Forelimb muscle (tissue), 1 donor: Measurements from ENCODE around the gene SOX10. TPM values are rescaled to one million over a fixed set of nuclear protein-coding genes. Genes with fewer than 3 reads are reported as not detected.

Experiments used
- DNase-seq: peaks from one replicate; pipeline ENCODE4 v3.0.0-alpha.2; 2013; ENCODE audit warnings: low read depth
- polyA plus RNA-seq: library from polyadenylated mRNA; unstranded; fragments of 120-200 nt; gene quantifications from one replicate; pipeline ENCODE4 v1.2.1, GENCODE V29; 2013; ENCODE audit not compliant: insufficient read length

Gene SOX10
- polyA plus RNA-seq, 1 donor: 4.9 TPM

DNA sequence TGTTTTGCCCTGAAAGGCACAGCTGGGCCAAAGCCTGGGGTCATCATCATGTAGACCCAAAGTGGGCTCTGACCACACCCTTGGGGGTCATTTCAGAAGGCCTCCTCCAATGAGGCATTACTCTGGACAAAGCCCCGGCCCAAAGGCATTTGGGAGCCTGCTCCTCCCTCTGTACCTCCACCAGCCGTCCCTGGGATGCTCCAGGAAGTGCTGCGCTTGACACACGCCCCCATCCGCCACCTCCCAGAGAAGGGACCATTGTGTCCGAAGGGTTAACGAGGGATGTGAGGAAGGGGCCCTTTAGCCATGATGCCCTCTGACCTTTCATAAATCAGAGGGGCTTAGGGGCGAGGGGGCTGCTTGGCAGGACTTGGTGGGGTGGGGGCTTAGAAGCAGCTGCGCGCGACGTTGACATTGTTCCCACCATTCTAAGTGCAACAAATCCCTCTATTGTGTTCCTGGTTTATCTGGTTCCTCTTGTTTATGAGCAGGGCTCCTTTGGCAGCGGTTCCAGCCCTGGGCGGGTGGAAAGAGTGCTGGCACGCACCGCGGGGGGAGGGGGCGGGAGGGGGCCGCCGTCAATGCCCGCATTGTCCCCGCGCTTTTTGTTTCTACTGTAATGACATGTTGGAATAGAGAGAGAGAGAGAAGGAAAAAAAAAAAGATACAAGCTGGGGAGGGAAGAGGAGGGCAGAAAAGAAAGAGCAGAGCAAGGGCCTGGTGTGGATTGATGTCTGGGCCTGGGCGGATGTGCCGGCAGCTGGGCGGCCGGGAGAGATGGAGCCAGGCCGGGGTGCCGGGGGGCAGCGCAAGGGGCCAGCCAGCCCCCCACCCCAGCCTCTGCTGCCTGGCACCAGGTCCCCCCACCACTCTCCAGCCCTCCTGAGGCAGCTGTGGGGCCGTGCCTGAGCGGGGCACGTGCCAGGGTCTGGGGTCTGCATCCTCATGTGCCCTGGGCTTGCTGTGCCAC lies 32.1 kb upstream of the SOX10 start:
- no peak for DNase-seq

- DNase-seq: no peak
Observed at GRCh38 chr22:38014083-38014482, 29.7 kb upstream of the SOX10 start.

DNA sequence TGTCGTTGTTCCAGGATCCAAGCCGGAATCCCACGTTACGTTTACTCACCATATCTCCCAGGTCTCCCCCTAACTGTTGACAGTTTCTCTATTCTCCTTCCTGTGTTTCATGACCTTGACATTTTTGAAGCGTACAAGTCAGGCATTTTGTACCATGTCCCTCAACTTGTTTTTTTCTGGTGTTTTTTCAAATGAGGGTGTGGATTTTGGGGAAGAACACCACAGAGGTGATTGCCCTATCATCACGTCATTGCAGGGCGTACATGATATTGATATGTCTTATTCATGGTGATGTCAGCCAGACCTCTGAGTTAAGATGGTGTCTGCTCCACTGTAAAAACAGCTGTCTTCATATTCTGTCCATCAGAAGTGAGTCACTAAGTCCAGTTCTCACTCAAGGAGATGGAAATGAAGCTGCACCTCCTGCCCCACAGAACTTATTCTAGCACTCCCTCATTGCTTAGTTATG lies 28.3 kb upstream of the SOX10 start:
- no peak for DNase-seq

DNA sequence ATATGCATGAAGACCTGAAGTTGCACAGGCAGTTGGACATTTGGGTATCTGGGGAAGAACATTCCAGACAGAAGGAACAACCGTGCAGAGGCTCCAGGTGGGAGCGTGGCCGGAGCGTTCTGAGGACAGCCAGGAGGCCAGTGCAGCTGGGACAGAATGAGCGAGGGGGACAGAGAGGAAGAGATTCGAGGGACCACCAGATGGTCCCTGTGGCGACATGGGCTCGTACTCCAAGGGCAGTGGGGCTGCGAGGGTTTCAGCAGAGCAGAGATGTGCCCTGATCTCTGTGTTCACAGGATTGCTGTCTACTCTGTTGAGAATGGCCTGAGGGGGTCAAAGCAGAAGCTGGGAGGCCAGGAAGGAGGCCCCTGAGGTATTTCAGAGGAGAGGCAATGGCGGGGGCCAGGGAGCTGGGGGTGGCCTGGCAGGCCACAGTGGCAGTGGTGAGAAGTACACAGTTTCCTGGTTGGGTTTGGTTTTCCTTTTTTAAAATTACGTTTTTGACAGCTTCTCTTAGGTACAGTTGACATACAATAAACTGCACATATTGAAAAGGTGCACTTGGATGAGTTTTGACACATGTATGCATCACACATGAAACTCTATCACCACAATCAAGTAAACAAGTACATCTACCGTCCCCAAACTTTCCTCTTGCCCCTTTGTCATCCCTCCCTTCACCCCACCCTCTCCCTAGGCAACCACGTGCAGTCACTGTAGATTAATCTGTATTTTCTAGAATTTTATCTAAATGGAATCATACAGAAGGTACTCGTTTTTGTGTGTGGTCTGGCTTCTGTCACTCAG lies 24.8 kb upstream of the SOX10 start:
- no peak for DNase-seq

GRCh38 chr22:38007330-38007902 lies 23.1 kb upstream of the SOX10 start:
- no peak for DNase-seq

DNA sequence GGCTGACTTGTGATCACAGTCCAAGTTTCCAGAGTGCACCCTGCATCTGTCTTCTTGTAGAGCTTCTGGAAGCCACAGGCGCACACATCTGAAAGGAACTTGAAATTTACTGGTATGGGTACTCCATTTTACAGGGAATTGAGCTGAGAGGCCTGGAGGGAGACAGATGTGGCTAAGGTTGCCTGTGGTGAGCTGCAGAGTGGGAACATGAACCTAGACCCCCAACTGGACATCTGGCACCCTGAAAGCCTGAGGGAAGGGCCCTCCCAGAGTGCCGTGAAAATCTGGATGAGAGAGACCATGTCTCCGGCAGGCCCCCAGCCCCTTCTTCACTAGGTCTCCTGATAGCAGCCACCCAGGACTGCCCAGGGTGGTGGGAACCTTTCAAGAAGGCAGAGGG lies 22.6 kb upstream of the SOX10 start:
- no peak for DNase-seq

DNA sequence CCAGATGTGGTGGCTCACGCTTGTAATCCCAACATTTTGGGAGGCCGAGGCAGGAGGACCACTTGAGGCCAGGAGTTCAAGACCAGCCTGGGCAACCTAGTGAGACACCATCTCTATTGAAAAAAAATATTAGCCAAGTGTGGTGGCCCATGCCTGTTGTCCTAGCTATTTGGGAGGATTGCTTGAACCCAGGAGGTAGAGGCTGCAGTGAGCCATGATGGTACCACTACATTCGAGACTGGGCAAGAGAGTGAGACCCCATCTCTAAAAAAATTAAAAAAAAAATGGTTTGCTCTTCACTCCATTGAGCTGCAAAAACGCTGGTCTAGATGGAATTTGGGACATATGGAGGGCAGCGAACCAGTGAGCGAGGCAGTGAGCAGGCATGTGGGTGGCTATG lies 21.6 kb upstream of the SOX10 start:
- DNase-seq: no peak

DNA sequence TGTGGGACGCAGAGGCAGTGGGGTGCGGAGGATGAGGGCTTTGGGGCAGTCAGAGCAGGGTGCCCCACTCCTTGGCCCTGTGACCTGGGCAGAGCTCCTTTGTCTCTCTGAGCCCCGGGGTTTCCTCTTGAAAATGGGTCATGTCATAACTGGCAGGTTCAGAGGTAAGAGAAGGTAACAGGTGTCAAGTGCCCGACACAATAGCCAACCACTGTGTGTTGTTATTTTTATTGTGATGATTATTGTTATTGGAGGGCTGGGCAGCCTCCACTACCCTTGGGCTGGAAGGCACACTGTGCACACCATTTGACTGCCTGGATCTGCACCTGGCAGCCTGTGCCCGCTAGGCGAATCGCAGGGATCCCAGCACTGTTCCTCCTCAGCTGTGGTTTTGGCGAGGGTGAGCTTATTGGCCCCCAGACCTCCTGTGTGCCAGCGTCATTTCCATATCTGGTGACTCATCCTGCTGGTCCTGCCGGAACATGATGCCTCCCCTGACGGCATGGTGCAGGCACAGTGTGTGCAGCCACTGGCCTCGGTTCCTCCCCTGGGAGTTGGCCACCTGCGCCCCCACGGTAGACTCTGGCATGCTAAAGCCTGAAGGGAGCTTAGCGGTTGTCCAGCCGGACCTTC lies 15.4 kb upstream of the SOX10 start:
- no peak for DNase-seq

GRCh38 chr22:37999236-37999635 lies 14.9 kb upstream of the SOX10 start:
- DNase-seq: no peak

- no peak for DNase-seq
Observed at GRCh38 chr22:37998543-37998942, 14.2 kb upstream of the SOX10 start.

GRCh38 chr22:37996515-37997246 lies 12.3 kb upstream of the SOX10 start:
- DNase-seq: no peak

DNA sequence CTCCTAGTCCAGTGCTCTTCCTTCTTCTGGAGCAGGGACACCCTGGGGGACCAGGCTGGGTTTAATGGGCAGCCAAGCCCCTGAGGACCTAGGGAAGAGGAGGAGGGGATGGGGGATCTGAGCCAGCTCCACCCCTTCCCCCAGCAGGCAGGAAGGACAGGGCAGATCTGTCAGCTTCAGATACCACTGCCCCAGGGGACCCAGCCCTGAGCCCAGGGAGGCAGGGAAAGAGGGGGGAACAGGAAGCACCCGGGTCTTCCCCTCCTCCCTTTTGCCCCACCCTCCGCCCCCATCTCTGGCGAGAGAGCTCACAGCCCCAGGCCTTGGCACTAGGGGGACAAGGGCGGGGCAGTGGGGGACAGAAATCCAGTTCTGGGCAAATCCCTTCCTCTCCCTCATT lies 11.7 kb upstream of the SOX10 start:
- DNase-seq: no peak

DNA sequence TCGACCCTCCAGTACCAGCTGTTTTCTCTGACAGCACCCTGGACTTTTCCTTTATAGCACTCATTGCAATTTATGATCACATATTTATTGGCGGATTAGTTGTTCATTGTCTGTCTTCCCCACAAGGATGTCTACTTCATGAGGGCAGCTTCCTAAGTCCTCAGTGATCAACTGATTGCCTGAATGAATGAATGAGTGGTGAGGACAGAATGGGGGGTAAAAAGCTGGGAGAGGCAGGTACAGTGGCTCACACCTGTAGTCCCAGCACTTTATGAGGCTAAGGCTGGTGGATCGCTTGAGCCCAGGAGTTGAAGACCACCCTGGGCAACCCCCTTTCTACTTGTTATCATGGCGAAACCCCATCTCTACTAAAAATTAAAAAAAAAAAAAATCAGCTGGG lies 11.1 kb upstream of the SOX10 start:
- DNase-seq: no peak

GRCh38 chr22:37994982-37995381 lies 10.6 kb upstream of the SOX10 start:
- DNase-seq: no peak

DNA sequence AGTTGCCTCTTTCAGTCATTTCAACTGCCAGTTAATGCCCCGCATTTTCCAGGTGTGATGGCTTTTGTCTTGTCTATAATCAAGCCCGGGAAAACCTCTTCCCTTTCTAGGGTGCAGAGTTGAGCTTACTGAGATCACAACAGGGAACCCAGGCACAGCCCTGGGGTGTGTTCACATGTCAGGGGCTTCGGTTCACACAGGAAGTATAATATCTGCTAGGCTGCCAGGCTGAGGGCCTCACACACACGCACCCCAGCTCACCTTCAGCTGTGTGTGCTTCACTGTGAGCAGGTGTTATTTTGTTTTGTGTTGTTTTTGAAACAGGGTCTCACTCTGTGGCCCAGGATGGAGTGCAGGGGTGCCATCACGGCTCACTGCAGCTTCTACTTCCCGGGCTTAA lies 9.7 kb upstream of the SOX10 start:
- DNase-seq: no peak

- no peak for DNase-seq
Observed at GRCh38 chr22:37991731-37992442, 7.5 kb upstream of the SOX10 start.

- DNase-seq: no peak
Observed at GRCh38 chr22:37990862-37991261, 6.5 kb upstream of the SOX10 start.

DNA sequence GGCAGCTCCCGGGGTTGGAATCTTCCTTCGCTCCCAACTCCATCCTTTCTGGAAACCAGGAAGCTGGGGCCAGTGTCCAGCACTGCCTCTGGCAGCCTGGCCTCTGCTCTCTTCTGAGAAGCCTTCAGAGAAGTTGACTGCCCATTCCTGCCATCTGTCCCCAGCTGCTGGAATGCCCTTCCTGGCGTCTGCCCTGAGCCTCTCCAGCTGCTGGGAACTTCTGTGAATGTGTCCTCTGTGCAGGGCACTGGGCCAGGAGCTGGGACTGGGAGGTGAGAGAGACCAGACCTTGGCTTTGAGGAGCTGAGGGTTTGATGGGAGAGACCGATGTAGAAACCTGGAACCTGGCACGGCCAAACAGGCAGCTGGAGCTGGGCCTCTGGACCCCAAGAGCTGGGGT lies 5.9 kb upstream of the SOX10 start:
- DNase-seq: no peak

- no peak for DNase-seq
Observed at GRCh38 chr22:37989146-37990045, 5.0 kb upstream of the SOX10 start.
